GM10847 (cell line): ENCODE measurements around the gene BTBD9.

ENCODE experiments used
- POLR2A ChIP-seq: IDR thresholded peaks from 2 replicates; pipeline ENCODE4 v1.6.1; 2011; ENCODE audit not compliant: insufficient read length; ENCODE audit errors: extremely low read depth

Gene BTBD9

DNA sequence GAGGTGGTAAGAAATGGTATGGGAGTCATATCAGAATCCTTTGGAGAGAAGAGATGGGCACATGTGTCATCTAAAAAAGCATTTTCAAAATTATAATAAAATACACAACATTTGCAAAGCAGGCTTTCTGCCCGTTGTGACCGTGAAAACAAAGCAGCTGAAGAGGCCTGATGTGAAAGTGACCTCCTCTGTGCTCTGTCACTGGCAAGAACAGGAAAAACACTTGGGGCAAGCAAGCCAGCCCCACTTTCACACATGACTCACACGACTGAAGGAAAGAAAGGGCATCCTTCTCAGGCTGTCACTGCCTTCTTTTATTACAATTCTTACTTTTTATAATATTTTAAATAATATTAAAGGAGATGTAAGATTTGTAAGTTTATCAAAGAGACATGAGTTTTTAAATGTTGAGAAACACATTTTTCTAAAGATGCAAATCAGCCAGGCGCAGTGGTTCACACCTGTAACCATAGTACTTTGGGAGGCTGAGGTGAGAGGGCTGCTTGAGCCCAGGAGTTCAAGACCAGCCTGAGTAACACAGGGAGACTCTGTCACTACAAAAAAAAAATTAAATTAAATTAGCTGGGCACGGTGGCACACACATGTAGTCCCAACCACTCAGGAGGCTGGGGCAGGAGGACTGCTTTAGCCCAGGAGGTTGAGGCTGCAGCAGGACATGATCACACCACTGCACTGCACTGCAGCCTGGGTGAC is 143.7 kb downstream of the BTBD9 start:
- no peak for TF ChIP-seq POLR2A

DNA sequence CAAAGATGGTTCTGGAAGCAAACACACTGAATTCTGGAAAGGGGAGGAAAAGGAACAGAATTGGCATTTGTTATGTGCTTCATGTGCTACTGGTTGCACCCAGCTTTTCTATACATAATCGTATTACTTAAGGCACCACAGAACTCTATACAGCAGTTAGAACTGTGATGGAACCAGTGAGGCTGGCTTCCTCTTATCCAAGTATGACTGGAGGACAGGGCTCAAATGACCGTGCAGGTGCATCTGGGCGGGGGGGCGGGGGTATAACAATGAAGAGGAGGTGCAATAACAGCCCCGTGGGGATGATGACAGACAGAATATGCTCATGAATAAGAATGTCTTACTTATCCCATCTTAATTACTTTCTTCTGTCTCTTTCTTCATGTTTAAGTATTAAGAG is 144.2 kb downstream of the BTBD9 start:
- no peak for TF ChIP-seq POLR2A

GRCh38 chr6:38493931-38494547 is 145.7 kb downstream of the BTBD9 start:
- TF ChIP-seq POLR2A: no peak

- no peak for TF ChIP-seq POLR2A
Measured at GRCh38 chr6:38492031-38492430, 147.7 kb downstream of the BTBD9 start.

DNA sequence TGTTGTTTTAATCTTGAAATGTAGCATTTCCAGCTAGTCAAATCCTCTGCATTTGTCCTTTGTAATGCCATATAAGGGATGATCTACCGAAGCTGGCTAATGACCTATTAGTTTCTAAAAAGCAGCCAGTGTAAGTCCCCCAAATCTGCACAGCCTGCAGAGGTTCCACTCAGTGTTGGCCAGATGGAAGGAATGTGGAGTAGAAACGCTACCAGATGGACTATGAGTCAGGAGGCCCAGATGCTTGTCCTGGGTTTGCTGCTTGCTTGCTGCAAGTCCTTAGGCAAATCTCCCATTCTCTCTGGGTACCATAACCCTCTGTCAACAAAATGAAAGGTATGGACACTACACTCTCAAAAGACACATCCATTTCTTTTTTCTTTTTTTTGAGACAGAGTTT is 149.8 kb downstream of the BTBD9 start:
- no peak for TF ChIP-seq POLR2A

- TF ChIP-seq POLR2A: no peak
Measured at GRCh38 chr6:38487423-38487822, 152.3 kb downstream of the BTBD9 start.

DNA sequence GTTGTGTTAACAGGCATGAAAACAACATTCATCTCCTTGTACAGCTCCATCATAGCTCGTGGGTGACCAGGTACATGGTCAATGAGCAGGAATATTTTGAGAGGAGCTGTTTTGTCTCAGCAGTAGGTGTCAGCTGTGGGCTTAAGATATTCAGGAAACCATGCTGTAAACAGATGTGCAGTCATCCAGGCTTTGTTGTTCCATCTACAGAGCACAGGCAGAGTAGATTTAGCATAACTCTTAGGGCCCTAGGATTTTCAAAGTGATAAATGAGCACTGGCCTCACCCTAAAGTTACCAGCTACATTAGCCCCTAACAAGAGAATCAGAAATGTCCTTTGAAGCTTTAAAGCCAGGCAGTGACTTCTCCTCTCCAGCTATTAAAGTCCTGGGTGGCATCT is 154.2 kb downstream of the BTBD9 start:
- no peak for TF ChIP-seq POLR2A

GRCh38 chr6:38484656-38485055 is 155.1 kb downstream of the BTBD9 start:
- no peak for TF ChIP-seq POLR2A

DNA sequence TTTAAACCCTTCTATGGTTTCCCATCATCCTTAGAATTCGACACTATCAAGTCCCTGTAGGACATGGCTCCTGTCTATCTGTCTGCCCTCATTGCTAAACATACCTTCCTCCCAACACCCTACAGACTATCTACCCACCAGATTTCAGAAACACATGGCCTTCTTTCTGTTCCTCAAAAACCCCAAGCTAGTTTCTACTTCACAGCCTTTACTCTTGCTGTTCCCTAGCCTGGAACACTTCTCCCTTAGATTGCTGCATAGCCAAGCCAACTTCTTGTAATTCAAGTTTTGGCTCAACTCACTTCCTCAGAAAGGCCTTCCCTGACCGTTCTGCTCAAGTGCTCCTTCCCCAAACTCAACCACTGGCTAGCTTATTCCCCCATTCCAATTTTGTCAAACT is 156.2 kb downstream of the BTBD9 start:
- TF ChIP-seq POLR2A: no peak

DNA sequence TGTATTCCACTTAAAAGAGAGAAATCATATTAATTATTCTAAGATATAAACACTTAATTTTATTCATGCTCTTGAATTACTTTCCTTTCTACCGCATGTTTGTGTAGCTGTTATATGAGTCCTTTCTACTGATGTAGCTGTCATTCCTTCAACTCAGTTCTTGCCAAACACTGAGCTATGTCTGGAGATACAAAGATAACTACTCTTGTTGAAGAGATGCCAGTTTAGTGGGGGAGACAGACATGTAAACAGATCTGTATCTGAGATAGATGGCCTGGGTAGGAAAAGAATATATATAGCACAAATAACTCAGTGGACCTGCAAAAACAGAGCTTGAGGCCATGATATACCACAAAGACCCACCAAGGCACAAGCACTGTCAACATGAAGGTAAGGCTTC is 157.3 kb downstream of the BTBD9 start:
- TF ChIP-seq POLR2A: no peak

DNA sequence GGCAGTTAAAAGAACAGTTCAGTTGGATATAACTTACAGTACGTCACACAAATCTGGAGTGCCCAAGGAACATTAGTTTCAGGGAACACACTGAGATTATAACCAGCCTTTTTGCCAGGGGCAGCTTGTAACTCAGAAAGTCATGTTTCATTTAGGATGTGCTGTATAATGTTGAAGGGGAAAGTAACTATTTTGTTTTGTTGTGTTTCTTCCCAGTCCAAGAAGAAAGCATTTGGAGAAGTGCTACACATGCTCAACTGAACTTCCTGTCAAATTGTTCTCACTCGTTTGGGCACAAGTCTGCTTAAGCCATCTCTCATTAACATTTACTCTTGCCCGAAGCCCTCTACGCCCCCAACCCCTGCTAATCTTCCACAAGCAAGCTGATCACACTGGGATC is 157.9 kb downstream of the BTBD9 start:
- TF ChIP-seq POLR2A: no peak

GRCh38 chr6:38481211-38481836 is 158.4 kb downstream of the BTBD9 start:
- TF ChIP-seq POLR2A: no peak

DNA sequence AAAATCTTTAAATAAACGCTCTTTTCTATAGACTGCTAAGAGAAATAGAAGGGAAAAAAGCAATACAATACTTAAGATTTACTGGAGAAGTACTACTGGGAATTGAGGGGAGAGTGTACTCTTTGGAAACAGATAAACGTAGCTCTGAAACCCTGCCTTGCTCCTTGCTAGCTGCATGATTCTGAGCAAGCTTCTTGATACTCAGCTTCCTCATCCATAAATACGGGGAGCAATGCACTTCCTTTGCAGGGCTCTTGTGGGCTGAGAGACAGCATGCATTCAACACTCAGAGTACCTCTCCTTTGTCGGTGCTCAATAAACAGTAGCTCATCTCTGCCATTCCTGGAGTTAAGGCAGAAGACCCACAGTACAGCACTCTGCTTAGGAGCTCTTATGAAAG is 159.7 kb downstream of the BTBD9 start:
- TF ChIP-seq POLR2A: no peak

DNA sequence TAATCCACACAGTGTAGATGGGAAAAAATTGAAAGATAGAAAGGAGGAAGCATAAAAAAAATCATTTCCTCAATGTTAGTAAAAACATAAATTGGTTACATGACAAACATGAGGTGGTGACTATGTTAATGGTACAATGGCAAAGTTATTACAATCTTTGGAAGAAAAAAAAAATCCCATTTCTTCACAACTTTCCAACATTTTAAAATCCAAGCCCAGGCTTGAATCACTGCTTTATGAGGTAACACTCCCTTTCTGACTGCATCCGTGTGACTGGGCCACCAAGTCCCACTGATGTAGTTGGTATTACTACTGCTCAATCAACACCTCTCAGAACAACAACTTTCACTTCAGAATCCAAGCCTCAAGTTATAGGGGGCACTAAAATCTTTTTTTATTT is 160.4 kb downstream of the BTBD9 start:
- TF ChIP-seq POLR2A: no peak

- no peak for TF ChIP-seq POLR2A
Measured at GRCh38 chr6:38477680-38478260, 162.0 kb downstream of the BTBD9 start.

GRCh38 chr6:38476888-38477287 is 162.8 kb downstream of the BTBD9 start:
- no peak for TF ChIP-seq POLR2A

GRCh38 chr6:38476141-38476540 is 163.6 kb downstream of the BTBD9 start:
- no peak for TF ChIP-seq POLR2A

- no peak for TF ChIP-seq POLR2A
Measured at GRCh38 chr6:38470548-38470947, 169.2 kb downstream of the BTBD9 start.
